ENCODE data around the gene MAOB. TPM values are rescaled to one million over a fixed set of nuclear protein-coding genes. Genes with fewer than 3 reads are reported as not detected.

MAOB gene
- total RNA-seq, 1 donor from 2014 or later, result 0.48 TPM

- no peak for DNase-seq (ENCODE audit: low spot score)
Measured at GRCh38 chrX:43860646-43861370, 21.4 kb downstream of the MAOB start.

GRCh38 chrX:43853225-43853828, 28.9 kb downstream of the MAOB start:
- DNase-seq (ENCODE audit: low spot score), result no peak

DNA sequence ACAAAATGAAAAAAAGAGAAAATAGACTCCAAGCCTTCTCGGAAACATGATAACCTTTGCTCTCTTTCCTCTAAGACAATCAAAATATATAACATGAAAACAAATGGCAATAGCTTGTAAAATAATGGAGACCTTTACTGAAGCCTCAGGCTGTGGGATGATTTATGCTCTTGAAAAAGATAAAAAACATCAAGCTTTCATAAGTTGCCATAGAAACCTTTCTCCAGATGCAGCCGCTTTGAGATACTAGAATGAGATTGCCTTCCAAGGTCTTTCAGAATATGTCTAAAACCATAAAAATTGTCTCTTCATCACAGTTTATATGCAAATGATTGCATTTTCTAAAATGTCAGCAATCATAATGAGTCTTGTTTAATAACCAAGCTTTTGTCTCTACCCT, 31.6 kb downstream of the MAOB start:
- DNase-seq (ENCODE audit: low spot score), result no peak

DNA sequence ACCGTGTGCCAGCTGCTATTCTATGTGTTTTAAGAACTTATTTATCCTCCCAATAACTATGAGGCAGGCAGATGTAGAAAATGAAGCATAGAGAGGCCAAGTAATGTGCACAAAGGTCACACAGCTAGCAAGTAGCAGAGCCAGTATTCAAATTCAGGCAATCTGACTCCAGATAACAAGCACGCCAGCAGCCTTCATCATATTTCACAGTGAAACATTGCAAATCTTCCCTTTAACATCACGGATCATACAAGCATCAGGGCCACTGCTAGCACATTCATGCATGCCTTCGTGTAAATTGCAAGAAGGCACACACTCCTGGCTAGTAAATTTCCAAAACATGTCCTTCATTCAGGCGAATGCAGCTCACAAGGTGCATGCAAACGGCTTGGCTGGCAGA, 33.1 kb downstream of the MAOB start:
- no peak for DNase-seq (ENCODE audit: low spot score)

- no peak for DNase-seq (ENCODE audit: low spot score)
Measured at GRCh38 chrX:43847352-43847751, 34.9 kb downstream of the MAOB start.

DNA sequence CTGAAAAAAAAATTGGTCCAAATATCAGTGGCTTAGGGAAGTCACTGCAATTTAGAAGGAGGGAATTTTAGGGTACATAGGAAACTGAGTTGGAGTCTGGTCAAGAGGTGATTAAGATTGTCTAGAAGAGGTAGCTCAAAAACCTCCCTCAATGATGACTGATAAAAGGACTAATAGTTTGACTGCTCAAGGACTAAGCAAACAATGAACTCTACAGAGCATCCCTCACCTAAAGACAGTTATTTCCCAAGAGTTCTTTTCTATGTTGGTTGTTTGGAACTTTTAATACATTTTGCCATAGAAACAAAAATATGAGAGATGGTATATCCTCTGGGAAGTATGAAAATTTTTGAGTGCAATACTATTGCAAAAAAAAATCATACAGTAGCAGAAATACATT, 35.7 kb downstream of the MAOB start:
- DNase-seq (ENCODE audit: low spot score), result no peak

- no peak for DNase-seq (ENCODE audit: low spot score)
Measured at GRCh38 chrX:43845776-43846175, 36.5 kb downstream of the MAOB start.

GRCh38 chrX:43840265-43840664, 42.0 kb downstream of the MAOB start:
- DNase-seq (ENCODE audit: low spot score), result no peak

DNA sequence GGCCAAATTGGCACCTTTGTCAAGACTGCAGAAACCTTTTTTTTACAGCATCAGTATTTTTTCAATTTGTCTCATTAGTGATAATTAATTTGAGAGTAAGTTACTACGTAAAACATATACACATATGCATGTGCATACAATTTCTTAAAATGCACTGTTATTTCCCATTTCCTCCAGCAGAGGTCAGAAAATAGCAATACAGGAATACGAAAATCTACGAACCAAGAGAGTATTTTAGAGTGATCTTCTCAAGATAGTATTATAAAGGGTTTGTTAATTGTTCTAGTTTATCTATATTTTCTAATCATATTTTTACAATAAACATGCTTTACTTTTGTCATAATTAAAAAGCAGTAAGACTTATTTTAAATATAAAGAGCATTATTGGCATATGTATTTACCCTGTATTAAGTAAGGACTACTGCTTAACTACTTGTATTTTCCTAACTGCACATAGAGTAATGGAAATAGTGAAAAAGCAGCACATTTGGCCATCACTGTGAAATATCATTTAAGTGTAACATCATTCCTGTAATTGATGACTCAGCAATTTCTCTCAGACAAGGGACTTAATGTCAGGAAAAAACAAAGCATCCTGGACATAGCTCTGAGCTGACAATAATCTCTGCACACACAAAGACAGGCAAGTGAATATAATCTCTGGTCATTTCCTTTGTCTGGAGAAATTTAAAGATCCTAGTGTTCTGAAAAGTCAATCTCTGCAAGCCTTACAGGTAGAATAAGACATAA, 45.6 kb downstream of the MAOB start:
- DNase-seq (ENCODE audit: low spot score), result peak; percentile 23

DNA sequence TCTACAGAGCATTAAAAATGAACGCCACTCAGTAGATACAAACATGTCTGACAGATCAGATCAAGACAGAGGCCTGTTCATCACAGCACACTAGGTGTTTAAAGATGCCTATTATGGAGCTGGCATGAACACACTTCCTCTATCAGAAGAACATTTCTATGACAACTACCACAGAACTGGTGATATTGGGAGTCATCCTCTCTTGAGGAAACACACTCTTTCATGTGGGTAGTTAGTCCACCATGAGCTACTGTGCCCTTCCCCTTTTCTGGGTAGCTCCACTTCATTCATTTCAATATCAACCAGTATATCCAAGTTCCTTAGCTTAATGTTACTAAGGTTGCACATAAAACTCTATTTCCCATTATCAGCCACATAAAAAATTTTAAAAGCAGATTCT, 46.7 kb downstream of the MAOB start:
- DNase-seq (ENCODE audit: low spot score), result no peak

GRCh38 chrX:43827791-43828190, 54.5 kb downstream of the MAOB start:
- no peak for DNase-seq (ENCODE audit: low spot score)

DNA sequence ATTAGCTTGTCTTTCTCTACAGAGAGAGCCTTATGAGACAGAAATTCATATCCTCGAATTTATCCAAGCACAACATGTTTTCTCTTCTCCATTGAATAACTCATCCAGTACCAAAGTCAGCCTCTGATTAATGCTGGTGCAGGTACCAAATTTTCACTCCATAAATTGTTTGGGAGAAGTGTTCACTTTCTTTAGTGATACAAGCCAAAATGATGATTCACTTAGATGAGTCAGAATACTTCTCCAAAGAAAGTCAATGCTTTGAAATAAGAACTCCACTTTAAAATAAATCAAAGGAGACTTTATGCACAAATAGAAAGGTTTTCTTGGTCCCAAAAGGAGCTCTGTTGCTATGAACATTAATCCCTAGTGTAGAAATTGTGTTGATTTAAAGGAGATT, 60.2 kb downstream of the MAOB start:
- DNase-seq (ENCODE audit: low spot score), result peak; percentile 13

GRCh38 chrX:43817444-43817843, 64.8 kb downstream of the MAOB start:
- no peak for DNase-seq (ENCODE audit: low spot score)

DNA sequence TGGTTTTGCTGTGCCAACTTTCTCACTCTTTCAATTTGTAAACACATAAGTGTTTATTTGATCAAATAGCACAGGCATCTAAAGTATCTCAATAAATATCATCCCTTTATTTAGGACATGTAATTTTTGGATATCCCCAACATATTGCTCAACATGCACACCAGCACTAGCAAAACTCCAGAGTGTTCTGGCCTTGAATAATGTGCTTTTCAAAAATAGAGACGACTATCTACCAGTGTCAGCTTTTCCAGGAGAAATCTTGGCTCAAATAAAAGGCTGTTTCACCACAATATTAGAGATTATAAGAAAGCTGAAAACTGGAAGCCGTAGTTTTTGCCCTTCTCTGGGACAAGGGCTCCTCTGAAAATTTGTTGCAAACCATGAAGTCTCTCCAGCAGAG, 67.0 kb downstream of the MAOB start:
- no peak for DNase-seq (ENCODE audit: low spot score)

GRCh38 chrX:43813898-43814297, 68.4 kb downstream of the MAOB start:
- DNase-seq (ENCODE audit: low spot score), result no peak

GRCh38 chrX:43813319-43813718, 68.9 kb downstream of the MAOB start:
- no peak for DNase-seq (ENCODE audit: low spot score)

- peak; percentile 43 for DNase-seq (ENCODE audit: low spot score)
Measured at GRCh38 chrX:43809463-43809862, 72.8 kb downstream of the MAOB start.

DNA sequence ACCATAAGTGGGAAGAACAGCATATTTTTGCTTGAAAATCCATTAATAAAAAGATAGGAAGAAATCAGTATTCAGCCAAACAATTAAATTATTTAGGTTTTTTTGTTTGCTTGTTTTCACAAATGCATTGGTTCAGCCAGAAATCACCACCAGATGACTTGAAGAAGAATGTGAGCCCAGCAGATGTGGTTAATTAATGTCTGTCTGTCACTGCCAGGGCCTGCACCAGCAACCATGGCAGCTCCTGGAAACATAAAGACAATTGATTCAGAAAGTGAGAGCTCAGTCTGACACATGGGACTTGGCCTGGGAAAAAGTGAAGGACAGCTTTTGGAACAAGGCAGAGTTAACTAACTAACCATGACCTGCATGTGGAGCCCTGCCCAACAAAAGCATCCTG, 74.0 kb downstream of the MAOB start:
- no peak for DNase-seq (ENCODE audit: low spot score)

DNA sequence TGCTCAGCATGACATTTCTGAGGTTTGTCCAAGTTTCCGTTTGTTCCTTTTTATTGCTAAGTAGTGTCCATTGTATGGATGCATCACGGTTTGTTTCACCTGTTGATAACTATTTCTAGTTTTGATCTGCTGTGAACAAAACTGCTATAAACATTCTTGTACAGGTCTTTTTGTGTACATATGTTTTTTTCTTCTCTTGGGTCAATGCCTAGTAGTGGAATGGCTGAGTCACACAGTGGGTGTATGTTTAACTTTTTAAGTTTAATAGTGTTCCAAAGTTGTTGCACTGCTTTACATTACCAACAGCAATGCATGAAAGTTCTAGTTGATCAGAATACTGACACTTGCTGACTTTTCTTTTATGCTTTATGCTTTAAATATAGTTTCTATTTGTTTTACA, 76.7 kb downstream of the MAOB start:
- DNase-seq (ENCODE audit: low spot score), result peak; percentile 13

DNA sequence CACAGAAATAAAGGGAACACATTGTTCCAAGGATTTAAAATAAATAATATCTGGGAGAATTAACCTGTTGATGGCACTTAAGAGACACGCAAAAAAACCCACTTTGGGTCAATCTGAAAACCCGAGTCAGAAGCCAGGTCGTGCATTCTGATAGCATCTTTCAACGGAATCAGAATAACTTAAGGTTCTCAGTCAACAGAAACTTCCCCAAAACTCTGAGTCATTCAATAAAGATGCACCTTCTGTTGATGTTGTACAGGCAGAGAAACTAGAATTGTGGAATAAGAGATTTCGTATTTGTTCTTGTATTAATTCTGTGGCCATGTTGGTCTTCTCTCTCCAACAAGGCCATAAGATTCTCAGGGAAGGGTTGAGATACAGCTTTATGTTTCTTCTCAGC, 78.2 kb downstream of the MAOB start:
- DNase-seq (ENCODE audit: low spot score), result no peak

DNA sequence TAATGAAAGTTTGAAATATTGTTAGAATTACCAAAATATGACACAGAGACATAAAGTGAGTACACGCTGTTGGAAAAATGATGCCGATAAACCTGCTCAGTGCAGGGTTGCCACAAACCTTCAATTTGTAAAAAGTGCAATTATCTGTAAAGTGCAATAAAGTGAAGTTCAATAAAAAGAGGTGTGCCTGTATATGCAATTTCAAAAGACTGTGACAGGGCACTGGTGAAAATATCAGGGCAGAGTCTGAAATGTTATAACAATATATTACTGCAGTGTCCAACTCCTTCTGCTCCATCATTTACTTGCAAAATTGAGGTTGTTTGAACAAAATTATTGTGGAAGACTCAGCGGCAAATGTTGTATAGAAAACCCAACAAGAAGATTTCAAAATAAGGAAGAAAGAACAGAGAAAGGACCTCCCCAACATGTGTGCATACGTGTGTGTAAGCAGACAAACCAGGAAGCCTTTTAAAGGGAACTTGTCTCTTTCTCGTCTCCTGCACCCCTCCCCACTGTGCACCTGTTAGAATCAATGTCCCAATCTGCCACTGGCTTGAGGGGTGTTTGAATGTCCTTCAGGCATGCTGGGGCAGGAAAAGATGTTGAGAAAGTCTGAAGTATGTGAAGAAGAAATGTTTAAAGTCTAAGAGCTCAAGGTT, 96.2 kb downstream of the MAOB start:
- no peak for DNase-seq (ENCODE audit: low spot score)

- DNase-seq (ENCODE audit: low spot score), result no peak
Measured at GRCh38 chrX:43758044-43758443, 124.2 kb downstream of the MAOB start.

Measured in umbilical cord (tissue), 2 donors.